Measurements from ENCODE around the gene SMG6. TPM values are rescaled to one million over a fixed set of nuclear protein-coding genes. Genes with fewer than 3 reads are reported as not detected.

SMG6 gene
- total and polyA plus RNA-seq, 8 donors, result 17.0 to 102 (median 24.4) TPM

DNA sequence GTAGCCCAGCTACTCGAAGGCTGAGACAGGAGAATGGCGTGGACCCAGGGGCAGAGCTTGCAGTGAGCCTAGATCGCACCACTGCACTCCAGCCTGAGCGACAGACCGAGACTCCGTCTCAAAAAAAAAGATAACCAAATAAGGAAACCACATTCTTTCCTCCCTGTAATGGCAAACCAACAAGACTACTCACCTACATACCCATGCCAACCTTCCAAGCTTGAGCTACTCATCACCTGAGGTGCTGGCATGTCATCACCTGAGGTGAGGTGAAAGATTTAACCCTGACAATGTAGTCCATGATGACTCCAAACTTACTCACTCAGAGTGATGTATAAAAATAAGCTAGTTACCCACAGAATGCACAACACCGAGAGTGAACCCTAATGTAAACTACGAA, 85.2 kb downstream of the SMG6 start:
- 75 to 93% (median 86%) methylated on average over 8 of the region's 8 CpGs for WGBS, 5 donors
- H3K27ac ChIP-seq, result no peak overlapping the region
- peaks cover 0 to 14% (median 8%) of the 10 kb centered on the region in 4 donors for H3K36me3 ChIP-seq
- DNase-seq, result no peak
- no peak for TF ChIP-seq EP300 (IDR thresholded peaks at IDR 0.05)
- no peak for TF ChIP-seq POLR2A (IDR thresholded peaks at IDR 0.05)
- TF ChIP-seq, protein P1, sequence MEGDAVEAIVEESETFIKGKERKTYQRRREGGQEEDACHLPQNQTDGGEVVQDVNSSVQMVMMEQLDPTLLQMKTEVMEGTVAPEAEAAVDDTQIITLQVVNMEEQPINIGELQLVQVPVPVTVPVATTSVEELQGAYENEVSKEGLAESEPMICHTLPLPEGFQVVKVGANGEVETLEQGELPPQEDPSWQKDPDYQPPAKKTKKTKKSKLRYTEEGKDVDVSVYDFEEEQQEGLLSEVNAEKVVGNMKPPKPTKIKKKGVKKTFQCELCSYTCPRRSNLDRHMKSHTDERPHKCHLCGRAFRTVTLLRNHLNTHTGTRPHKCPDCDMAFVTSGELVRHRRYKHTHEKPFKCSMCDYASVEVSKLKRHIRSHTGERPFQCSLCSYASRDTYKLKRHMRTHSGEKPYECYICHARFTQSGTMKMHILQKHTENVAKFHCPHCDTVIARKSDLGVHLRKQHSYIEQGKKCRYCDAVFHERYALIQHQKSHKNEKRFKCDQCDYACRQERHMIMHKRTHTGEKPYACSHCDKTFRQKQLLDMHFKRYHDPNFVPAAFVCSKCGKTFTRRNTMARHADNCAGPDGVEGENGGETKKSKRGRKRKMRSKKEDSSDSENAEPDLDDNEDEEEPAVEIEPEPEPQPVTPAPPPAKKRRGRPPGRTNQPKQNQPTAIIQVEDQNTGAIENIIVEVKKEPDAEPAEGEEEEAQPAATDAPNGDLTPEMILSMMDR (IDR thresholded peaks at IDR 0.05), result no peak
- no peak for TF ChIP-seq POLR2AphosphoS5 (IDR thresholded peaks at IDR 0.05)
- H3K4me3 ChIP-seq, result no peak overlapping the region
- peaks cover 23 to 46% (median 41%) of the 10 kb centered on the region in 4 donors for H3K4me1 ChIP-seq
- intact Hi-C loops (cut with DNase I; ENCODE audit: low total_unique reads), result no loop called here
- no peaks in the 10 kb centered on the region for H3K27me3 ChIP-seq
- H3K9me3 ChIP-seq, result no peaks in the 10 kb centered on the region

DNA sequence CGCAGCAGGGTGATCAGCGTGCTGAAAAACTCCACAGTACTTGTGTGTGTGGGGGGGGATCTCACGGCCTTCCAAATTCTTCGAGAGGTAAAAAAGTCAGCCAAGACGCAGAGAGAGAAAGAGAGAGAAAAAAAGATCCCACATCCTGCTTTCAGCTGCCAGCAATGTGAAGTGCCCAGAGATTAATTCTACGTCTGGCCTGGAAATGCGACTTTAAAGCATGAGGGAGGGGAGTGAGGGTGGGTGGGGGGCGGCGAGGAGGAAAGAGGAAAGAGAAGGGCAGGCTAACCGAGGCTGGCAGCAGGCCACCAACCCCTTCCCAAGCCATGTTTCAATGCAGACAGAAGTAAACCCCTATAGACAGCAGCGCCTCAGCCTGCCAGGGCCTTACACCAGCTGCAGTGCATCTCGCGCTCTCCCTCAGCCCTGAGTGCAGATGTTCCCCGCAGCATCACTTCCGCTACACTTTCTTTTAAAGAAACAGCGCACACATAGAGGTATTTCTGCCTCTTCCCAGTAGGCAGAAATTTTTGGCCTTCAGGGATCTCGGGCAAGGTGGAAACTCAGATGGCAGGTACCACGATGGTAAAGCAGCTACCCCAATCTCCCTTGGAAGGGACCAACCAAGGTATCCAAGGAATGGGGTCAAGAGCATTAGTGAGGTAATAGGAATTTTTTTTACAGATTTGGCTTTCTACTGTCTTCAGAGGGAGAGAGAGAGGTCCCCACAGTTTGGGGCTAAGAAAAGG, 87.8 kb downstream of the SMG6 start:
- H3K36me3 ChIP-seq, result peaks cover 0 to 14% (median 6%) of the 10 kb centered on the region in 4 donors
- H3K4me3 ChIP-seq, result peak overlapping the region in 1 of 4 donors; percentile 26
- DNase-seq, result peak; percentile 57 to 97
- 26 to 58% (median 53%) methylated on average over 16 to 18 of the region's 18 CpGs for WGBS, 5 donors
- peak overlapping the region; percentile 76 to 91 (median 88) for H3K27ac ChIP-seq
- intact Hi-C loops (cut with DNase I; ENCODE audit: low total_unique reads), result no loop called here
- H3K4me1 ChIP-seq, result peaks cover 19 to 54% (median 44%) of the 10 kb centered on the region in 4 donors
- no peaks in the 10 kb centered on the region for H3K27me3 ChIP-seq
- TF ChIP-seq EP300 (IDR thresholded peaks at IDR 0.05) (no peak), POLR2AphosphoS5 (IDR thresholded peaks at IDR 0.05) (peak; percentile 44 to 69 (median 58)), POLR2A (IDR thresholded peaks at IDR 0.05) (no peak)
- TF ChIP-seq, protein P1 (IDR thresholded peaks at IDR 0.05), result no peak
- H3K9me3 ChIP-seq, result no peaks in the 10 kb centered on the region

DNA sequence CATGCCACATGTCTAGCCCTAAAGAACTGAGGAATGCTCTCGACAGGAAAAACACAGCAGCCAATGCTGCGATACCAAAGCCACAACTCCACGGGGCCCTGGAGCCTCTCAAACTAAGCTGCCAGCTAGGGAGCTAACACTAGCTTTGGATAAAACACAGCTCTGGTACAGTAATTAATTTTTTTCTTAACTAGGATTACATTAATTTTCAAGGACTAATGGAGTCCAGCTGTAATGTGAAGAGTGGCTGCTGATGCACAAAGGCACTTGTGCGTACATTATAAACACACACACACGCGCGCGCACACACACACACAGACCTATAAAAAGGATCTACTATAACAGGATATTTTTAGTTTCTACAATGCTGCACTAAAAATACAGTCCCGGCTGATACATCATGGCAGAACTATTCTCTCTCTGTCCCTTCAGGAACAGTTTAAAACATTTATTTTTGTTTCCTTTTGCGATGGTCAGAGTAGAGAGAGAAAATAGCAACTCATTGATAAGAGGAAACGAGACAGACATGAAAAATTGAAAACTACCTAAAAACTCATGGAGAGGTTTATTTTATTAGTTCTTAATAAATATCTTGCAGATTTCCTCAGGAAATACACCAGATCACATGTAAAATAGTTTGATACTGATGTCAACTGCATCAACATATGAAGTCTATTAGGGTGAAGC, 88.5 kb downstream of the SMG6 start:
- Histone ChIP-seq H3K9me3 (no peaks in the 10 kb centered on the region), H3K36me3 (peaks cover 0 to 14% (median 8%) of the 10 kb centered on the region in 4 donors), H3K27ac (peak overlapping the region; percentile 80 to 91 (median 88)), H3K27me3 (no peaks in the 10 kb centered on the region), H3K4me3 (peak overlapping the region in 1 of 4 donors; percentile 26), H3K4me1 (peaks cover 19 to 54% (median 44%) of the 10 kb centered on the region in 4 donors)
- WGBS, 5 donors, result 39 to 61% (median 56%) methylated on average over 11 of the region's 11 CpGs
- intact Hi-C loops (cut with DNase I; ENCODE audit: low total_unique reads), result no loop called here
- DNase-seq, result peak in 1 of 2 donors; percentile 86
- peak in 1 of 3 donors; percentile 64 for TF ChIP-seq POLR2AphosphoS5 (IDR thresholded peaks at IDR 0.05)
- TF ChIP-seq EP300 (IDR thresholded peaks at IDR 0.05), result no peak

DNA sequence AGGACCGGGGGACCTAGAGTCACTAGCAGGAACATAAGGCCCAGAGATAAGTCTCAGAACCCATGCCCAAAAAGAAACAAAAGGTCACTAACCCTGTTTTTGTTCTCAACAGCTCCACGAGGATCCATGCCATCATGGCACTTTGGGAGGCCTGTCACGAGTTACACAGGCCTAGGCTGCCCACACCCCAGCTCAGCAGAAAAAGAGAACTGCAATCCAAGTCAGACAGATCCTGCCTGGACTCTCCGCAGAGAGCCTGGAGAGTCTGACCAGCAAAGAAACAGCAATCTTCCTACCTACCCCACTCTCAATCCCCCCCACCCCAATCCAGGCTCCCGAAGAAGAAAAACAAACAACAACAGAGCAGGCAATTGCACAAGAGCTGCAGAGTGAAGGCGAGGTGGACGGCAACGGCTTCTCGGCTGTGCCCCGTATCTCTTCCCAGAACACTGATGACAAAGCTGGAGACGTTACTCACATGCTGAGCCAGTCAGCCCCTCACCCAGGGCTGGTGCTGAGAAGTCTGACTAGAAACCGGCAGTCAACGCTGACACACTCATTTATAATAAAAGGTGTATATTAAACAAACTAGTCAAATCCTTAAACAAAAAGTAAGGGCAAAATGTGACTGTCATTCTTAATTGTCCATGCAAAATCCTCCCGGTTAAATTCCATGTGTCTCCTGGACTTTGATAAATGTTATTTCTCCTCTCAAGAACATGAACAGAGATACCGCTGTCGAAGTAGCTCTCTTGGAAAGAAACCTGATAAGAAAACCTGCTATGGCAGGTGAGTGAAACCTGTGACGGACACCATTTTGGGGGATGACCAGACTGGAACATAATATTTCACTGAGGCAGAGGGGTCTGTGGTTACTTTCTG, 89.3 kb downstream of the SMG6 start:
- no peak overlapping the region for H3K4me3 ChIP-seq
- peak in 1 of 3 donors; percentile 79 for TF ChIP-seq POLR2AphosphoS5 (IDR thresholded peaks at IDR 0.05)
- TF ChIP-seq, protein P1 (IDR thresholded peaks at IDR 0.05), result no peak

More for the DNA sequence above, 89.3 kb downstream of the SMG6 start:
- Histone ChIP-seq H3K36me3 (peaks cover 0 to 12% (median 9%) of the 10 kb centered on the region in 4 donors), H3K4me1 (peaks cover 19 to 54% (median 44%) of the 10 kb centered on the region in 4 donors), H3K27ac (peak overlapping the region; percentile 80 to 91 (median 88)), H3K9me3 (no peaks in the 10 kb centered on the region), H3K27me3 (no peaks in the 10 kb centered on the region)
- peak in 1 of 2 donors; percentile 63 for DNase-seq
- intact Hi-C loops (cut with DNase I; ENCODE audit: low total_unique reads), result no loop called here
- WGBS, 5 donors, result 44 to 53% (median 47%) methylated on average over 17 of the region's 17 CpGs
